Neural cell (in vitro differentiated cells): ENCODE measurements around the gene NFYB. TPM values are rescaled to one million over a fixed set of nuclear protein-coding genes. Genes with fewer than 3 reads are reported as not detected.

Source experiments
- H2AFZ ChIP-seq: fragments of 200-600, 300-800 bp; sonication (generic), shearing (Covaris generic); 2 replicates; pipeline ENCODE4 v1.6.0; 2014; ENCODE audit warnings: low read depth, mild to moderate bottlenecking, antibody characterized with exemption, low read length, moderate library complexity
- H3F3A ChIP-seq: fragments of 200-600 bp; shearing (Covaris generic); 2 replicates; pipeline ENCODE4 v1.6.1; 2016; ENCODE audit warnings: mild to moderate bottlenecking, moderate library complexity, mixed read lengths, antibody characterized with exemption, low read length; ENCODE audit not compliant: insufficient read depth, poor library complexity, severe bottlenecking
- H3K27ac ChIP-seq: fragments of 200-600, 300-800 bp; sonication (generic), shearing (Covaris generic); 2 replicates; pipeline ENCODE4 v1.5.1; 2014; ENCODE audit warnings: mild to moderate bottlenecking, low read length, moderate library complexity
- H3K27me3 ChIP-seq: fragments of 300-800, 200-600 bp; sonication (generic), shearing (Covaris generic); 2 replicates; pipeline ENCODE4 v1.6.0; 2014; ENCODE audit warnings: mild to moderate bottlenecking, low read depth, low read length, moderate library complexity; ENCODE audit not compliant: insufficient read depth
- H3K36me3 ChIP-seq: fragments of 300-800, 200-600 bp; sonication (generic), shearing (Covaris generic); 2 replicates; pipeline ENCODE4 v1.5.1; 2014; ENCODE audit warnings: mild to moderate bottlenecking, antibody characterized with exemption, low read length, moderate library complexity; ENCODE audit not compliant: insufficient read depth
- H3K4me2 ChIP-seq: fragments of 300-800, 200-600 bp; sonication (generic), shearing (Covaris generic); 2 replicates; pipeline ENCODE4 v1.6.0; 2014; ENCODE audit warnings: mild to moderate bottlenecking, low read length
- H3K4me3 ChIP-seq: fragments of 300-800, 200-600 bp; sonication (generic), shearing (Covaris generic); 2 replicates; pipeline ENCODE4 v1.5.1; 2014; ENCODE audit warnings: mild to moderate bottlenecking, low read length, moderate library complexity
- H3K79me2 ChIP-seq: fragments of 200-600 bp; shearing (Covaris generic); replicated peaks from 2 replicates; pipeline ENCODE4 v1.6.0; 2014; ENCODE audit warnings: mild to moderate bottlenecking, low read length, moderate library complexity; ENCODE audit not compliant: insufficient read depth
- H3K9ac ChIP-seq: fragments of 300-800, 200-600 bp; sonication (generic), shearing (Covaris generic); 2 replicates; pipeline ENCODE4 v1.6.1; 2016; ENCODE audit warnings: mild to moderate bottlenecking, low read length, mixed read lengths
- H3K9me2 ChIP-seq: fragments of 200-600 bp; shearing (Covaris generic); 2 replicates; pipeline ENCODE4 v1.6.1; 2016; ENCODE audit warnings: mild to moderate bottlenecking, low read length, mixed read lengths; ENCODE audit not compliant: insufficient read depth
- H3K9me3 ChIP-seq: fragments of 200-600, 300-800 bp; sonication (generic), shearing (Covaris generic); 2 replicates; pipeline ENCODE4 v1.6.1; 2016; ENCODE audit warnings: mild to moderate bottlenecking, mixed run types, low read length, moderate library complexity, mixed read lengths
- H4K20me1 ChIP-seq: fragments of 200-600 bp; shearing (Covaris generic); 2 replicates; pipeline ENCODE4 v1.6.1; 2016; ENCODE audit warnings: mild to moderate bottlenecking, mixed run types; ENCODE audit not compliant: insufficient read depth
- CTCF ChIP-seq: fragments of 450-650 bp; IDR thresholded peaks from 2 replicates; pipeline ENCODE4 v1.5.1; 2014; ENCODE audit warnings: antibody characterized with exemption, mild to moderate bottlenecking, moderate library complexity; ENCODE audit not compliant: poor library complexity, severe bottlenecking
- EP300 ChIP-seq: fragments of 450-650 bp; conservative IDR thresholded peaks from 2 replicates; pipeline ENCODE4 v1.6.1; 2014; ENCODE audit warnings: antibody characterized with exemption, mild to moderate bottlenecking, moderate library complexity; ENCODE audit not compliant: poor library complexity, severe bottlenecking
- EZH2 ChIP-seq: fragments of 200-600, 300-800 bp; shearing (Covaris generic), sonication (generic); IDR thresholded peaks from 2 replicates; pipeline ENCODE4 v1.6.1; 2014; ENCODE audit warnings: antibody characterized with exemption, low read length, borderline replicate concordance, mild to moderate bottlenecking; ENCODE audit not compliant: insufficient read depth, poor library complexity, severe bottlenecking
- POLR2AphosphoS5 ChIP-seq: IDR thresholded peaks from 2 replicates; pipeline ENCODE4 v1.6.1; 2012
- RAD21 ChIP-seq: fragments of 450-650 bp; conservative IDR thresholded peaks from 2 replicates; pipeline ENCODE4 v1.6.1; 2014; ENCODE audit warnings: antibody characterized with exemption, mild to moderate bottlenecking, moderate library complexity
- REST ChIP-seq: IDR thresholded peaks from 2 replicates; pipeline ENCODE4 v1.6.1; 2012; ENCODE audit warnings: borderline replicate concordance
- SMC3 ChIP-seq: fragments of 450-650 bp; conservative IDR thresholded peaks from 2 replicates; pipeline ENCODE4 v1.6.1; 2014; ENCODE audit warnings: antibody characterized with exemption, mild to moderate bottlenecking, moderate library complexity; ENCODE audit not compliant: poor library complexity
- TAF1 ChIP-seq: IDR thresholded peaks from 2 replicates; pipeline ENCODE4 v1.6.1; 2012; ENCODE audit warnings: low read depth
- polyA plus RNA-seq: library from polyadenylated mRNA; depleted of rRNA; stranded (reverse); fragments of >200 nt; gene quantifications from 2 replicates; pipeline ENCODE4 v1.2.3, GENCODE V29; 2014

NFYB gene
- polyA plus RNA-seq, 1 donor from 2014 or later, result 60.8 TPM

GRCh38 chr12:104109446-104110271 lies 28.4 kb downstream of the NFYB start:
- Histone ChIP-seq H3K27me3 (no peaks in the 10 kb centered on the region), H3K4me3 (no peak overlapping the region), H3K36me3 (no peaks in the 10 kb centered on the region), H3K9me2 (no peaks in the 10 kb centered on the region), H3K4me2 (no peak overlapping the region), H3K9ac (no peak overlapping the region), H3F3A (no peaks in the 10 kb centered on the region), H3K79me2 (no peaks in the 10 kb centered on the region), H4K20me1 (no peaks in the 10 kb centered on the region), H3K9me3 (no peaks in the 10 kb centered on the region), H3K27ac (no peak overlapping the region), H2AFZ (no peak overlapping the region)
- TF ChIP-seq CTCF, result no peak
- no peak for TF ChIP-seq EP300
- TF ChIP-seq REST, result no peak
- TF ChIP-seq EZH2, result no peak
- TF ChIP-seq SMC3, result peak; percentile 4
- TF ChIP-seq TAF1, result no peak
- no peak for TF ChIP-seq RAD21

- H2AFZ ChIP-seq, result no peak overlapping the region
- H3K9ac ChIP-seq, result no peak overlapping the region
- H3K27ac ChIP-seq, result peak overlapping the region; percentile 12
Observed at GRCh38 chr12:104108755-104109445, 29.1 kb downstream of the NFYB start.

More at GRCh38 chr12:104108755-104109445, 29.1 kb downstream of the NFYB start:
- Histone ChIP-seq H3K9me2 (no peaks in the 10 kb centered on the region), H3K36me3 (no peaks in the 10 kb centered on the region), H3K79me2 (no peaks in the 10 kb centered on the region), H3F3A (no peaks in the 10 kb centered on the region), H4K20me1 (no peaks in the 10 kb centered on the region), H3K4me2 (no peak overlapping the region), H3K9me3 (no peaks in the 10 kb centered on the region), H3K27me3 (no peaks in the 10 kb centered on the region), H3K4me3 (no peak overlapping the region)
- no peak for TF ChIP-seq POLR2AphosphoS5
- TF ChIP-seq EP300, result no peak
- TF ChIP-seq EZH2, result no peak
- TF ChIP-seq CTCF, result peak; percentile 85
- TF ChIP-seq RAD21, result peak; percentile 79
- TF ChIP-seq SMC3, result peak; percentile 89
